NB4 (cell line): ENCODE results near the gene KBTBD13.

ENCODE experiments used
- DNase-seq: peaks from one replicate; pipeline ENCODE4 v3.0.0; 2010; ENCODE audit warnings: low read depth
- H3K4me3 ChIP-seq: one replicate; pipeline ENCODE4 v1.5.1; 2011; ENCODE audit warnings: mild to moderate bottlenecking, low read depth, low read length, moderate library complexity
- CTCF ChIP-seq: IDR thresholded peaks from one replicate; pipeline ENCODE4 v1.5.1; 2012; ENCODE audit warnings: low read depth, low read length
- MAX ChIP-seq: IDR thresholded peaks from 2 replicates; pipeline ENCODE4 v1.6.1; 2011; ENCODE audit warnings: low read depth, low read length
- MYC ChIP-seq: IDR thresholded peaks from 2 replicates; pipeline ENCODE4 v1.6.1; 2011; ENCODE audit warnings: low read depth, low read length
- POLR2A ChIP-seq: IDR thresholded peaks from 2 replicates; pipeline ENCODE4 v1.6.1; 2011; ENCODE audit warnings: mild to moderate bottlenecking; ENCODE audit not compliant: insufficient read length; ENCODE audit errors: extremely low read depth

KBTBD13 gene

GRCh38 chr15:65055201-65055870 lies 21.2 kb upstream of the KBTBD13 start:
- DNase-seq: peak; percentile 71
- H3K4me3 ChIP-seq: no peak overlapping the region

GRCh38 chr15:65056106-65056505 lies 20.4 kb upstream of the KBTBD13 start:
- no peak overlapping the region for H3K4me3 ChIP-seq
- TF ChIP-seq MYC: no peak
- TF ChIP-seq MAX: no peak
- no peak for TF ChIP-seq CTCF
- TF ChIP-seq POLR2A: no peak
- DNase-seq: no peak

More at GRCh38 chr15:65055201-65055870, 21.2 kb upstream of the KBTBD13 start:
- TF ChIP-seq MAX (no peak), CTCF (no peak), POLR2A (no peak), MYC (no peak)

GRCh38 chr15:65056868-65057548 lies 19.5 kb upstream of the KBTBD13 start:
- no peak for DNase-seq

GRCh38 chr15:65057549-65057940 lies 19.0 kb upstream of the KBTBD13 start:
- H3K4me3 ChIP-seq: no peak overlapping the region
- DNase-seq: no peak
- no peak for TF ChIP-seq MAX
- TF ChIP-seq CTCF: no peak
- no peak for TF ChIP-seq MYC
- no peak for TF ChIP-seq POLR2A

More at GRCh38 chr15:65056868-65057548, 19.5 kb upstream of the KBTBD13 start:
- no peak for TF ChIP-seq POLR2A
- TF ChIP-seq CTCF: no peak
- no peak for TF ChIP-seq MAX
- TF ChIP-seq MYC: no peak
- H3K4me3 ChIP-seq: no peak overlapping the region

GRCh38 chr15:65058394-65059368 lies 17.9 kb upstream of the KBTBD13 start:
- TF ChIP-seq CTCF (no peak), POLR2A (no peak), MYC (no peak), MAX (no peak)
- no peak for DNase-seq
- no peak overlapping the region for H3K4me3 ChIP-seq
